HFF-Myc (cell line): ENCODE measurements around the gene ZBTB44.

Experiments used
- DNase-seq: peaks from one replicate; pipeline ENCODE4 v3.0.0-alpha.2; 2011; ENCODE audit warnings: low read depth; ENCODE audit errors: extremely low read depth
- H3K4me3 ChIP-seq: replicated peaks from 2 replicates; pipeline ENCODE4 v1.5.1; 2011; ENCODE audit warnings: low read depth, mild to moderate bottlenecking, control low read depth, low read length
- CTCF ChIP-seq: IDR thresholded peaks from 2 replicates; pipeline ENCODE4 v1.5.1; 2012; ENCODE audit warnings: mild to moderate bottlenecking, low read depth, low read length, control low read depth; ENCODE audit errors: missing control alignments

The ZBTB44 gene

GRCh38 chr11:130219148-130219547 is 95.6 kb downstream of the ZBTB44 start:
- DNase-seq: no peak
- TF ChIP-seq CTCF: no peak

DNA sequence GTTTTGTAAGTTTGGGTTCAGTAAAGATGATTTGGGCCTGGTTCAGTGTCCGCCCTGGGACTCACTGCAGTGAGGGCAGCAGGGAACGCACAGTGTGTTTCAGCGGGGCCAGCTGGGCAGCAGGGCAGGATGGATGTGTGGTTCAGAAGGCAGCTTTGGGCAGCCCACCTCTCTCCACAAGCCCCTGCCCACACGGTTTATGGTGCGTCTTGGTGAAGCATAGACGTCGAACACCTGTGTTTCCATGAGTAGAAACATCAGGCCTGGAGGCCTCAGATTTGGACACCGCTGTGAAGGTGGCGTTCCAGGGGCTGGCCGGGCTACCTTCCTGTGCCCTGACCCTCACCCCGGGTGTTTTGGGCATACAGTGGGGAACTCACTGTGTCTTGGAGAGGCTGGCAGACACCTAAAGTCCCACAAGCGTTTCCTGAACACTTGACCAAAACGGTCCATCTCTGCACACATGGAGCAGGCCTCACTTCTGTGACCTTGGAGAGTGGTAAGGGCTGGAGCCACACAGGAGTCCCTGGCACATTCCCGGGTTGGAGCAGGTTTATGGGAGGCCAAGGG is 96.1 kb downstream of the ZBTB44 start:
- no peak for TF ChIP-seq CTCF
- no peak for DNase-seq
- H3K4me3 ChIP-seq: no peak overlapping the region

More at GRCh38 chr11:130219148-130219547, 95.6 kb downstream of the ZBTB44 start:
- no peak overlapping the region for H3K4me3 ChIP-seq

DNA sequence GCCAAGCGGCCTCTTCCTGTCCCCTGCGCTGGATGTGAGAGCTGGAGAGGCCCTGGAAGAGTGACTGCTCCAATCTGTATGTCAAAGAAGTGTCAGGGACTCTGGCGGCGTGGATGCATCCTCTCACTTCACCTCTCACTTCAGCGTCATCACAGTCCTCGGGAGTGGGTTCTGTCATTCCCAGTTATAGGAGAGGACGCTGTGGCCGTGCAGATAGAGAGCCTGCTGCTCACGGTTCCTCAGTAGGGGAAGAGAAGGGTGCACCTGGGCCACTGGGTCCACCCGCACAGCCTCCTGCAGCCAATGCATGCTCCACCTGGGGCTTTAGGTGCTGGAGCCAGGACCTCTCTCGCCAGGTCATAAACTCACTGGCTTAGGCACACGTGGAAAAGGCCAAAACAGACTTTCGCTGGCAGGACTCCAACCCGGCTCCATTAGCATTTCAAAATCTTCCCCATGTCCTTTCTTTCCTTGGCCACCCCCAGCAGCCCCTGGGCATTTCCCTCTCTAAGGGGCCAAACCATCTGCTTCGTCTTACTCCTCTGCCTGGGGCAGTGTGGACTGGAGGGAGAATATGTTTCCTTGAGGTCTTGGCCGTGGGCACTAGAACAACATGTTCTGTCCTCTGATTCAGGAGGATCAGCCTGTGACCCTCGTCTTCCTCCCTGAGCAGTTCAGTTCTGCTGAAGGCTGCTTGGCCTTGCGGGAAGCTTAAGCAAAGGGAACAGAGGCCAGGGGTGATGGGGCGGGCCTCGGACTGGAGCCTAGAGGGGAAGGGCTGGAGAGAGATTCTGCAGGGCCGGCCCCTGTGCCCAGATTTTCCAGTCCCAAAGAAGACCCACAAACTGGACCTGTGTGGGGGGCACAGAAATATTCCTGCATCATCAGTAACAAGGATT is 97.3 kb downstream of the ZBTB44 start:
- TF ChIP-seq CTCF: no peak
- DNase-seq: no peak
- no peak overlapping the region for H3K4me3 ChIP-seq

DNA sequence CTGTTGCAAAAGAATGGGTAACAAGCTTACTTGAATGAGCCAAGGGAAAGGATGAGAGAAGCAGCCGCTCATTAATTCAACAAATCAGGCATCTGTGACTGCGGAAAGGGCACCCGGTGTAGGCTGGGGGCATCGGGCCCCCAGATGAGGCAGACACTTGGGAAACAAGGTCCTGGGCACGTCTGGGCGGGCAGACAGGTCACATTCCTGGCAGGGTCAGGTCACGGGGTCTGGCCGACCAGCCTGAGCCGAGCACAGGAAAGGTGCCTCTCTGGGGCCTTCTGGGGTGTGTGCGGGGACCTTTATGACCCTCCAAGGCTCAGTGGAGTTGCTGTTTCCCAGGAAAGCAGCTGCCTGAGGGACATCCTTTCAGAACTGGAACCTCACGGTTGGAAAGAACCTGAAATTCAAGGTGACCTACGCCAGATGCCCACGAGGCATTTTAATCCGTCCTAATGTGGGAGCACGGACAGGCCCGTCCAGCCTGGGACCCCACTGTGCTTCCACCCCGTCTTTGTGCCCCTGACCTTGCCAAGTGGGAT is 98.1 kb downstream of the ZBTB44 start:
- no peak for TF ChIP-seq CTCF
- no peak overlapping the region for H3K4me3 ChIP-seq
- DNase-seq: no peak

GRCh38 chr11:130216221-130216550 is 98.5 kb downstream of the ZBTB44 start:
- no peak for DNase-seq
- no peak overlapping the region for H3K4me3 ChIP-seq
- TF ChIP-seq CTCF: no peak

GRCh38 chr11:130215531-130216220 is 99.0 kb downstream of the ZBTB44 start:
- no peak for DNase-seq
- H3K4me3 ChIP-seq: no peak overlapping the region
- TF ChIP-seq CTCF: no peak
